Keratinocyte (primary cell): ENCODE results near the gene VGLL2. TPM values are rescaled to one million over a fixed set of nuclear protein-coding genes. Genes with fewer than 3 reads are reported as not detected.
A peak's percentile ranks its signal among the peaks of the same experiment; 100 is the strongest.

Source experiments
- DNase-seq: peaks from one replicate; pipeline ENCODE4 v3.0.0-alpha.2; 2011; ENCODE audit warnings: low read depth, missing footprints, low spot score
- FAIRE-seq: peaks from 2 replicates; lab custom pipeline; 2011; peaks lifted over from hg19 to GRCh38; lab: Jason Lieb, UNC
- H2AFZ ChIP-seq: 2 replicates; pipeline ENCODE4 v1.6.0; 2012; ENCODE audit warnings: low read length, control low read depth, inconsistent platforms; ENCODE audit not compliant: control insufficient read depth
- H3K27ac ChIP-seq: 2 replicates; pipeline ENCODE4 v1.5.1; 2011; ENCODE audit warnings: low read length; ENCODE audit not compliant: control insufficient read depth, insufficient read depth
- H3K27me3 ChIP-seq: 3 replicates; pipeline ENCODE4 v1.6.0; 2011; ENCODE audit warnings: low read length; ENCODE audit not compliant: control insufficient read depth, insufficient read depth; ENCODE audit errors: extremely low read depth
- H3K36me3 ChIP-seq, 2 experiments: 2 replicates in 1 of 2; 3 replicates in 1 of 2; pipeline ENCODE4 v1.5.1; 2011; ENCODE audit warnings: low read length in 2 of 2, mild to moderate bottlenecking in 1 of 2; ENCODE audit not compliant: control insufficient read depth in 2 of 2, insufficient read depth in 2 of 2; ENCODE audit errors: extremely low read depth in 1 of 2
- H3K4me1 ChIP-seq: 3 replicates; pipeline ENCODE4 v1.5.1; 2011; ENCODE audit warnings: low read length; ENCODE audit not compliant: control insufficient read depth, insufficient read depth; ENCODE audit errors: extremely low read depth
- H3K4me2 ChIP-seq: 3 replicates; pipeline ENCODE4 v1.6.0; 2011; ENCODE audit warnings: low read depth, low read length; ENCODE audit not compliant: control insufficient read depth, insufficient read depth; ENCODE audit errors: extremely low read depth
- H3K4me3 ChIP-seq, 3 experiments: fragments of 200-600 bp in 1 of 3; sonication (generic) in 1 of 3; 2 replicates in 2 of 3; 3 replicates in 1 of 3; pipeline ENCODE4 v1.5.1; 2011 to 2016; ENCODE audit warnings: low read length in 3 of 3, mild to moderate bottlenecking in 3 of 3, control low read depth in 2 of 3, inconsistent platforms in 1 of 3, low read depth in 1 of 3, mixed read lengths in 1 of 3, mixed run types in 1 of 3, moderate library complexity in 1 of 3; ENCODE audit not compliant: control insufficient read depth in 2 of 3, insufficient read depth in 2 of 3; ENCODE audit errors: extremely low read depth in 1 of 3
- H3K79me2 ChIP-seq: 2 replicates; pipeline ENCODE4 v1.6.0; 2012; ENCODE audit warnings: low read length; ENCODE audit not compliant: control insufficient read depth, insufficient read depth
- H3K9ac ChIP-seq: 3 replicates; pipeline ENCODE4 v1.6.0; 2011; ENCODE audit warnings: low read length; ENCODE audit not compliant: control insufficient read depth, insufficient read depth; ENCODE audit errors: extremely low read depth
- H3K9me1 ChIP-seq: 3 replicates; pipeline ENCODE4 v1.6.0; 2011; ENCODE audit warnings: low read length; ENCODE audit not compliant: control insufficient read depth, insufficient read depth; ENCODE audit errors: extremely low read depth
- H3K9me3 ChIP-seq: 2 replicates; pipeline ENCODE4 v1.5.1; 2012; ENCODE audit warnings: low read depth, low read length; ENCODE audit not compliant: control insufficient read depth
- H4K20me1 ChIP-seq: 3 replicates; pipeline ENCODE4 v1.6.0; 2011; ENCODE audit warnings: low read length; ENCODE audit not compliant: control insufficient read depth, insufficient read depth; ENCODE audit errors: extremely low read depth
- CTCF ChIP-seq, 3 experiments: IDR thresholded peaks in 1 of 3; conservative IDR thresholded peaks in 1 of 3; optimal IDR thresholded peaks in 1 of 3; 2 replicates in 2 of 3; 3 replicates in 1 of 3; pipeline versions ENCODE3 to v1.5.1; 2011; ENCODE audit warnings: low read length in 3 of 3, mild to moderate bottlenecking in 3 of 3, moderate library complexity in 2 of 3, control low read depth in 1 of 3, inconsistent platforms in 1 of 3; ENCODE audit not compliant: insufficient read depth in 2 of 3; ENCODE audit errors: extremely low read depth in 1 of 3
- EZH2 ChIP-seq: IDR thresholded peaks from one replicate; pipeline ENCODE4 v1.6.1; 2012; ENCODE audit warnings: inconsistent platforms, mild to moderate bottlenecking, low read length, moderate library complexity
- dilution Hi-C: fragments of 300-500 bp; cut with MboI; formaldehyde crosslinking; loops from one replicate; pipeline ENCODE4 v1.7.0; 2020; ENCODE audit warnings: low sequenced_read_pairs; ENCODE audit not compliant: extremely low pct_ligation_motif_present
- polyA plus RNA-seq, 5 experiments: library from polyadenylated mRNA; depleted of rRNA in 3 of 5; stranded (reverse) in 3 of 5; stranded (forward) in 1 of 5; unstranded in 1 of 5; fragments of >200 nt; gene quantifications; 1 replicate in 1 of 5; 2 replicates in 3 of 5; 3 replicates in 1 of 5; pipeline versions ENCODE4 v1.2.1 to v1.2.3, GENCODE V29; 2011 to 2012; ENCODE audit warnings: missing spikeins in 2 of 5, low read depth in 1 of 5, low replicate concordance in 1 of 5

The VGLL2 gene
- polyA plus RNA-seq, 1 donor (not counting 4 experiments of a cell fraction or from before 2014, with no cell fraction given), result not detected

- dilution Hi-C loops, result no loop called here
- Histone ChIP-seq H3K4me2 (peak overlapping the region; percentile 66), H3K4me1 (peaks cover 12% of the 10 kb centered on the region), H3K9ac (no peak overlapping the region), H4K20me1 (no peaks in the 10 kb centered on the region), H3K9me3 (no peaks in the 10 kb centered on the region), H2AFZ (no peak overlapping the region), H3K79me2 (no peaks in the 10 kb centered on the region), H3K4me3 (peak overlapping the region in 2 of 3 experiments; percentile 38 to 54), H3K27me3 (peaks cover 88% of the 10 kb centered on the region), H3K36me3 (no peaks in the 10 kb centered on the region), H3K27ac (no peak overlapping the region), H3K9me1 (no peaks in the 10 kb centered on the region)
- DNase-seq (no peak), FAIRE-seq (no peak)
- TF ChIP-seq EZH2 (peak; percentile 89), CTCF (optimal IDR thresholded peaks at IDR 0.05 in 1 of 3, IDR thresholded peaks at IDR 0.05 in 1 of 3, conservative IDR thresholded peaks at IDR 0.05 in 1 of 3; ENCODE audit: extremely low read depth in 1 of 3, insufficient read depth in 2 of 3, low read length in 3 of 3) (no peak)
Observed at GRCh38 chr6:117264692-117265409, 507 bp upstream of the VGLL2 start.

- Histone ChIP-seq H2AFZ (no peak overlapping the region), H3K9me3 (no peaks in the 10 kb centered on the region)
- dilution Hi-C loops, result no loop called here
Observed at GRCh38 chr6:117266257-117267053, 1.1 kb downstream of the VGLL2 start.

More at GRCh38 chr6:117266257-117267053, 1.1 kb downstream of the VGLL2 start:
- peaks cover 15% of the 10 kb centered on the region for H3K4me1 ChIP-seq
- no peaks in the 10 kb centered on the region for H4K20me1 ChIP-seq
- H3K4me2 ChIP-seq, result peak overlapping the region; percentile 55
- no peak overlapping the region for H3K9ac ChIP-seq
- H3K79me2 ChIP-seq, result no peaks in the 10 kb centered on the region
- H3K4me3 ChIP-seq, result peak overlapping the region in 1 of 3 experiments; percentile 14
- no peaks in the 10 kb centered on the region for H3K9me1 ChIP-seq
- TF ChIP-seq EZH2 (no peak), CTCF (optimal IDR thresholded peaks at IDR 0.05 in 1 of 3, IDR thresholded peaks at IDR 0.05 in 1 of 3, conservative IDR thresholded peaks at IDR 0.05 in 1 of 3; ENCODE audit: extremely low read depth in 1 of 3, insufficient read depth in 2 of 3, low read length in 3 of 3) (no peak)
- peaks cover 99% of the 10 kb centered on the region for H3K27me3 ChIP-seq
- H3K36me3 ChIP-seq, result no peaks in the 10 kb centered on the region
- H3K27ac ChIP-seq, result no peak overlapping the region
- no peak for DNase-seq
- FAIRE-seq, result no peak
